ENCODE measurements around the gene STEEP1. TPM values are rescaled to one million over a fixed set of nuclear protein-coding genes. Genes with fewer than 3 reads are reported as not detected.
"Not testable (repeated sequence)": the region's sequence is repeated elsewhere in the genome, so short reads cannot be mapped to it uniquely, and the experiment has no call there.

The STEEP1 gene
- polyA plus RNA-seq, 1 experiment, result 19.7 TPM

DNA sequence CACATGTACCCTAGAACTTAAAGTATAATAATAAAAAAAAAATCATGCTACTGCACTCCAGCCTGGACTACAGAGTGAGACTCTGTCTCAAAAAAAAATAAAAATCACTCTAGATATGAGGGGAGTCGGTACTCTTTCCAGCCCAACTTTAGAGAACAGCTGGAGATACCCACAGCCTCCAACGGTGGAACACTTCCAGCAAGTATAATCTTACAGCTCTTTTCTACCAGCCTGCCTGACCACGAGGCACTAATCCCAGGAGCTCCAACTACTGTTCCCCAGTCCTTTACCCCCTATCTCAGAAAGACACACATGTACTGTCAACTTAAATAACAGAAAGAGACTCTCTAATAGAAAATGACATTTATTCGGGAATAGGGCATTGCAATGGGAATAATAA lies 46.8 kb downstream of the STEEP1 start:
- Histone ChIP-seq H3K27ac (ENCODE audit: low read depth, low read length) (no peak overlapping the region), H3K4me3 (ENCODE audit: low read depth, low read length) (no peak overlapping the region), H3K27me3 (ENCODE audit: control insufficient read depth, insufficient read depth, low read length) (no peaks in the 10 kb centered on the region), H3K9me3 (ENCODE audit: control insufficient read depth, insufficient read depth, low read length) (no peaks in the 10 kb centered on the region)
- POLR2A ChIA-PET, result no interaction called here
- CTCF ChIA-PET, result interaction anchor here (1.4 kb wide), 1 partner anchor 37 kb away, joined by 3 read pairs; no protein-coding TSS in a partner anchor
- TF ChIP-seq, protein P1, sequence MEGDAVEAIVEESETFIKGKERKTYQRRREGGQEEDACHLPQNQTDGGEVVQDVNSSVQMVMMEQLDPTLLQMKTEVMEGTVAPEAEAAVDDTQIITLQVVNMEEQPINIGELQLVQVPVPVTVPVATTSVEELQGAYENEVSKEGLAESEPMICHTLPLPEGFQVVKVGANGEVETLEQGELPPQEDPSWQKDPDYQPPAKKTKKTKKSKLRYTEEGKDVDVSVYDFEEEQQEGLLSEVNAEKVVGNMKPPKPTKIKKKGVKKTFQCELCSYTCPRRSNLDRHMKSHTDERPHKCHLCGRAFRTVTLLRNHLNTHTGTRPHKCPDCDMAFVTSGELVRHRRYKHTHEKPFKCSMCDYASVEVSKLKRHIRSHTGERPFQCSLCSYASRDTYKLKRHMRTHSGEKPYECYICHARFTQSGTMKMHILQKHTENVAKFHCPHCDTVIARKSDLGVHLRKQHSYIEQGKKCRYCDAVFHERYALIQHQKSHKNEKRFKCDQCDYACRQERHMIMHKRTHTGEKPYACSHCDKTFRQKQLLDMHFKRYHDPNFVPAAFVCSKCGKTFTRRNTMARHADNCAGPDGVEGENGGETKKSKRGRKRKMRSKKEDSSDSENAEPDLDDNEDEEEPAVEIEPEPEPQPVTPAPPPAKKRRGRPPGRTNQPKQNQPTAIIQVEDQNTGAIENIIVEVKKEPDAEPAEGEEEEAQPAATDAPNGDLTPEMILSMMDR (IDR thresholded peaks at IDR 0.05; ENCODE audit: low read depth, low read length), result no peak
- DNase-seq (ENCODE audit: low read depth, low spot score), result no peak

DNA sequence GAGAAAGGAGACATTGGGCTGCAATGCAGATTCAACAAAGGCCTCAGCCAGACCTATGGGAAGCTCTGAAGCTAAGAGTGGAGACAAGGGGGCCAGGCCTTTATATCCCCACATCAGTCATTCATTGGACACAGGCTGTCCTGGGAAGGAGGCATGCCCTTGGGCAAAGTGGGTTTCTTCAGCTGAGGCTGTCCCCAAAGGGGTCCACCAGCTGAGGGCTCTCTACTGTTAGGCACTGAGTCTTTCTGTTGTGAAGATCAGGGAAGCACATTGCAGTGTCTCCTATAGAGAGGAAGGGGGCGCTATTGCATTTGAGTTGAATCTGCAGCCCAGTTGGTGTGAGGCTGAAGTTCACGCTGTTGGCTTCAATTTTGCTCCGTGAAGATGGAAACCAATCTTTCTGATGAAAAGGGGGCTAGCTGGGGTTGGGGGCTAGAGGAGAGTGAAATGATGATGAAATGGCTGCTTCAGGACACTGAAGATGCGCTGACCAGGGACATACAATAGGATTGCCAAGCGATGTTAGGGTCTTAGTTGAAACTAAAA lies 49.0 kb downstream of the STEEP1 start:
- Histone ChIP-seq H3K4me3 (ENCODE audit: low read depth, low read length) (no peak overlapping the region), H3K9me3 (ENCODE audit: control insufficient read depth, insufficient read depth, low read length) (no peaks in the 10 kb centered on the region), H3K27ac (ENCODE audit: low read depth, low read length) (no peak overlapping the region), H3K27me3 (ENCODE audit: control insufficient read depth, insufficient read depth, low read length) (no peaks in the 10 kb centered on the region)
- DNase-seq (ENCODE audit: low read depth, low spot score), result peak; percentile 30
- ChIA-PET POLR2A (interaction anchor here (0.6 to 1.0 kb wide), 2 partner anchors 57 to 90 kb away, joined by 3 to 4 read pairs; partner anchors contain the start of gene NKRF), CTCF (interaction anchor here (0.6 to 2.7 kb wide), 21 partner anchors 17 to 371 kb away, joined by 3 to 25 read pairs (median 4); partner anchors contain the start of genes NKRF and UBE2A)
- TF ChIP-seq, protein P1 (IDR thresholded peaks at IDR 0.05; ENCODE audit: low read depth, low read length), result peak; percentile 79

DNA sequence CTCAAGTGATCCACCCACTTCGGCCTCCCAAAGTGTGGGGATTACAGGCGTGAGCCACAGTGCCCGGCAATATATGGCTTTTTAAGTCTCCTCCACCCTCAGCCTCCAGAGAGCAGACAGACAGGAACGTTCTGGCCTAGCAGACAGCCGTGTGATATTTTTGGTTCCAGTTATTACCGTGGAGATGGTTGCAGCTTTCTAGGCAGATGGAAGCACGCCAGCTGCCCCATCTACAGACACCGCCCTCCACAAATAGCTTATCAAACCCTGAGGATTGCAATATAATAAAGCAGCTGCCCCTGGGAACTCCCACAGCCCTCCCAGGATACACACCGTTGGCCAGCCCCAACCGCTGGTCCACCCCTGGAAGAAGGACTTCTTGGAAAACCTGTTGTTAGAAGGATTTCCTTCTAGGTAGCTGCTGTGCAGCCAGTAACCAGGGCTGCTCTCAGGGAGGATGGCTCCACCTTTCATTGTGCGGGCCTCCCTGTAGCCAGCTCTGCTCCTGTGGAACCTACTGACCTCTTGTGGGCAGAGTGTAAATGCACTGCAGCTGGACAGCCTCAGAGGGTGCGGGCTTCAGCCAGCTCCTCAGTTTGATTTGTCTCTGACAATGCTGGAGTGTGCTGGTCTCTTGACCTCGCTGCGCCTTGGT lies 52.9 kb downstream of the STEEP1 start:
- POLR2A ChIA-PET, result interaction anchor here (0.7 to 1.0 kb wide), 2 partner anchors 30 to 62 kb away, joined by 3 read pairs; no protein-coding TSS in a partner anchor
- peak; percentile 18 for DNase-seq (ENCODE audit: low read depth, low spot score)

DNA sequence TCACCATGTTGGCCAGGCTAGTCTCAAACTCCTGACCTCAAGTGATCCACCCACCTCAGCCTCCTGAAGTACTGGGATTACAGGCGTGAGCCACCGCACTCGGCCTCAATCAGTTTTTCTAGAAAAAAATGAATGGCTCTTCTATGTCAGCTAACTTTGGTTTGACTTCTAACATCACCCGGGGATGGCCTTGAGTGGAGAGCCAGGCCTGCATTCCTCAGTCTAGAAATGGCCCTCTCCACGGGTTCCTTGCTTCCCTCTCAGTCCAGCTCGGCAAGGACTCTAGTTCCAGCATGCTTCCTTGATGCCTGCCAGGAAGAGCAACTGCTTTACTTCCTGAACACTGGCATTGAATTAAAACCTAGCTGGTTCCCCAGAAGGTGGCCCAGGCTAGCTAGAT lies 58.0 kb downstream of the STEEP1 start:
- TF ChIP-seq, protein P1 (IDR thresholded peaks at IDR 0.05; ENCODE audit: low read depth, low read length), result no peak
- no peaks in the 10 kb centered on the region for H3K27me3 ChIP-seq (ENCODE audit: control insufficient read depth, insufficient read depth, low read length)
- no peaks in the 10 kb centered on the region for H3K9me3 ChIP-seq (ENCODE audit: control insufficient read depth, insufficient read depth, low read length)
- H3K27ac ChIP-seq (ENCODE audit: low read depth, low read length), result no peak overlapping the region
- H3K4me3 ChIP-seq (ENCODE audit: low read depth, low read length), result no peak overlapping the region
- no peak for DNase-seq (ENCODE audit: low read depth, low spot score)
- POLR2A ChIA-PET, result interaction anchor here (0.6 kb wide), 1 partner anchor 252 kb away, joined by 4 read pairs; no protein-coding TSS in a partner anchor
- CTCF ChIA-PET, result interaction anchor here (1.0 to 1.9 kb wide), 3 partner anchors 13 to 25 kb away, joined by 3 to 4 read pairs (median 4); no protein-coding TSS in a partner anchor

More for the DNA sequence above, 52.9 kb downstream of the STEEP1 start:
- TF ChIP-seq, protein P1 (IDR thresholded peaks at IDR 0.05; ENCODE audit: low read depth, low read length), result peak; percentile 66
- H3K27ac ChIP-seq (ENCODE audit: low read depth, low read length), result no peak overlapping the region
- H3K9me3 ChIP-seq (ENCODE audit: control insufficient read depth, insufficient read depth, low read length), result no peaks in the 10 kb centered on the region
- CTCF ChIA-PET, result interaction anchor here (0.5 to 2.3 kb wide), 18 partner anchors 9 to 279 kb away, joined by 3 to 62 read pairs (median 6); partner anchors contain the start of genes RPL39 and UBE2A
- H3K4me3 ChIP-seq (ENCODE audit: low read depth, low read length), result no peak overlapping the region
- H3K27me3 ChIP-seq (ENCODE audit: control insufficient read depth, insufficient read depth, low read length), result no peaks in the 10 kb centered on the region

DNA sequence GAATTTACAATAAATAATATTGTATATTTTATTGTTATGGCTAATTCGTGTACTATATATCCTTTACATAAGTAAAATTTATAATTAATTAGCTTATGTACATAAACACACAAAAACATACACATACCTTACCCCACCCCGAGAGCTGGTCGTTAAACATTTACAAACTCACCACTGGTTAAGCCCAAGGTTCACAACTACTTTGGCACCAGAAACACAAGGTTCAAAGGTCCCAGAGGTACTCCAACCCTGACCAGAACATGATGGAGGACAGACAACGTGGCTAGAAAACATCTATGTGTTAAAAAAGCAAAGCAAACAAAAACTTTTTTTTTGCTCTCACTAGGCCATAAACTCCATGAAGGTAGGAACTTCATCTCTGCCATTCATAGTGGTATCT lies 59.3 kb downstream of the STEEP1 start:
- DNase-seq (ENCODE audit: low read depth, low spot score), result no peak
- no peaks in the 10 kb centered on the region for H3K27me3 ChIP-seq (ENCODE audit: control insufficient read depth, insufficient read depth, low read length)
- POLR2A ChIA-PET, result no interaction called here
- TF ChIP-seq, protein P1 (IDR thresholded peaks at IDR 0.05; ENCODE audit: low read depth, low read length), result no peak
- H3K4me3 ChIP-seq (ENCODE audit: low read depth, low read length), result no peak overlapping the region
- H3K9me3 ChIP-seq (ENCODE audit: control insufficient read depth, insufficient read depth, low read length), result no peaks in the 10 kb centered on the region
- H3K27ac ChIP-seq (ENCODE audit: low read depth, low read length), result no peak overlapping the region
- CTCF ChIA-PET, result interaction anchor here (0.9 to 1.9 kb wide), 3 partner anchors 10 to 23 kb away, joined by 3 to 6 read pairs (median 4); no protein-coding TSS in a partner anchor

DNA sequence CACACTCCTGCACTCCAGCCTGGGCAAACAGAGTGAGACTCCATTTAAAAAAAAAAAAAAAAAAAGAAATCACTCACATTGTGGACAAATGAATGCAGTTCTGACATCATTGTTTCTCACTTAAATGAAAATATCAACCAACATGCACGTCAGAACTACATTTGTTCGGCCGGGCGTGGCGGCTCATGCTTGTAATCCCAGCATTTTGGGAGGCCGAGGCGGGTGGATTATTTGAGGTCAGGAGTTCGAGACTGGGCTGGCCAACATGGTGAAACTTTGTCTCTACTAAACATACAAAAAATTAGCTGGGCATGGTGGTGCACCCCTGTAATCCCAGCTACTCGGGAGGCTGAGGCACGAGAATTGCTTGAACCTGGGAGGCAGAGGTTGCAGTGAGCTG lies 60.1 kb downstream of the STEEP1 start:
- POLR2A ChIA-PET; H3K9me3 ChIP-seq (ENCODE audit: control insufficient read depth, insufficient read depth, low read length): not testable (repeated sequence)

More for the DNA sequence above, 60.1 kb downstream of the STEEP1 start:
- H3K27ac ChIP-seq (ENCODE audit: low read depth, low read length); H3K27me3 ChIP-seq (ENCODE audit: control insufficient read depth, insufficient read depth, low read length); DNase-seq (ENCODE audit: low read depth, low spot score); H3K4me3 ChIP-seq (ENCODE audit: low read depth, low read length): not testable (repeated sequence)
- CTCF ChIA-PET, result interaction anchor here (1.2 to 2.3 kb wide), 3 partner anchors 16 to 22 kb away, joined by 4 to 16 read pairs (median 6); no protein-coding TSS in a partner anchor
